Measurements from ENCODE around the gene CXCR5.

Gene CXCR5

DNA sequence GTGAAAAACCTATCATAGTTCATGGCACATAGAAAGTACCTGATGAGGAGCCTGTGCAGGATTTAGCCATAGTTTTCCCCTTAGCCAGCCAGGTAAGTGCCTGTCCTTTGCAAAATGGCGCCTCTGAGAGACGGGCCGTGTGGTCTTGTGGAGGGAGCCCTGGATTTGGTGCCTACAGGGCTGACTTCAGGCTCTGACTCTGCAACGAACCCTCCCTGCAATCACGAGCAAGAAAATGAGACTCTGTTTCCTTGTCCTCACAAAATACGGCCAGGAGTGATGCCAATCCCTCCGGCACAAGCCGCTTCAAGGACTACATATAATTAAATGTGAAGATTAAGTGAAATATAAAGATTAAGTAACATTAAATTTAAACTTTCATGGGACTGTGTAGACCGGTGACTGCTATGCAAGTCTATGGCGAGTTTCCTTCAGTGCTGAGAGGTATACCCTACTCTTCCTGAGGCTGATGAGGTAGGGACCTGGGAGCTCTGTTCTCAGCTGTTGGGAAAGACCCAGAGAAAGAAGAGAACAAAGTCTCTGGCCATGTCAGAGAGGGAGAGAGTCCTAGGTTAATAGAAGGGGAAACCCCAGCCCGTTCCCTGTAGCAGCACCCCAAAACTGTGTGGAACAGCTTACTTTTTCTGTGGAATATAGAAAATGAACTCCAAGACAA is 6.1 kb upstream of the CXCR5 start:
- no peak for DNase-seq

DNA sequence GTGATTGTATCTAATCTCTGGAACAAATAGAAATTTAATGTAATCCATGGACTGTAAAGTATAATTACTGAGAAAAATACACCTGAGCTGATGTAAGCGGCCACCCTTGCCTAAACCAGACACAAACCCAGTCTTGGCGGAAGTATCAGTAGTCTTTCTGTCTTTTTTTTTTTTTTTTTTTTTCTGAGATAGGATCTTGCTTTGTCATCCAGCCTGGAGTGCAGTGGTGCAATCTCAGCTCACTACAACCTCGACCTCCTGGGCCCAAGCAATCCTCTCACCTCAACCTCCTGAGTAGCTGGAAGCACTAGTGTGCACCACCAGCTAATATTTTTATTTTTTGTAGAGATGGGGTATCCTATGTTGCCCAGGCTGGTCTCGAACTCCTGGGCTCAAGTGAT is 5.5 kb upstream of the CXCR5 start:
- DNase-seq = no peak

DNA sequence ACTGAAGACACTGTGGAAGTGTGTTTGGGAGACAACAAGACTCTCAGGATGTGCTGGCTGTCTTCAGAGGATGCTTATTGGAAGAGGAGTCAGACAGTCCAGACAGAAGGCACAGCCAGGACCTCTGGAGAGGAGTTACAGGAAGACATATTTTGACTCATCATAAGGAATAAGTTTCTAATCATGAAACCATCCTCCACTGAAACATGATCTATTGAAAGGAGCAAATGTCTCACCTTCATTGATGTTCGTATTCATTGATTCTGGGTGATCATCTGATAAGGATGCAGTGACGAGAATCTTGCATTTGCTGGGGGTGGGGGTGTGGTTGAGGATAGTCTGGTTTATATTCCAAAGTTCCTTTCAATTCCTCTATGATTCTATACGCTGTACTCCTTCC is 2.5 kb upstream of the CXCR5 start:
- no peak for DNase-seq

DNA sequence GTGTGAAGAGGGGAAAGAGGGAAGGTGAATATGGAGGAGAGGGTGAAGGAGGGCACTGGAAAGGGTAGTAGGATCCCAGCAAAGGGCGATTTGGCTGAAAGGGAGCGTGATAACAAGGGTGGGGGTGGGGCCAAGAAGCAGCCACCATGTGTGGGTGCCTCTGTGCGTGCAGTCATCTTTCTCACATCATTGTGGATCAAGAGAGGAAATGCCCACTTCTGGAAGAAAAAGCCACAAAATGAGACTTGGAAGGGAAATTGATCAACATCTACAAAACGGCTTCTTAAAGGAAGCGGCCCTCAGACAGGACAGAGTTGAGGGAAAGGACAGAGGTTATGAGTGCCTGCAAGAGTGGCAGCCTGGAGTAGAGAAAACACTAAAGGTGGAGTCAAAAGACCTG is 1.2 kb upstream of the CXCR5 start:
- DNase-seq = no peak

GRCh38 chr11:118883004-118883367 is 706 bp upstream of the CXCR5 start:
- no peak for DNase-seq

DNA sequence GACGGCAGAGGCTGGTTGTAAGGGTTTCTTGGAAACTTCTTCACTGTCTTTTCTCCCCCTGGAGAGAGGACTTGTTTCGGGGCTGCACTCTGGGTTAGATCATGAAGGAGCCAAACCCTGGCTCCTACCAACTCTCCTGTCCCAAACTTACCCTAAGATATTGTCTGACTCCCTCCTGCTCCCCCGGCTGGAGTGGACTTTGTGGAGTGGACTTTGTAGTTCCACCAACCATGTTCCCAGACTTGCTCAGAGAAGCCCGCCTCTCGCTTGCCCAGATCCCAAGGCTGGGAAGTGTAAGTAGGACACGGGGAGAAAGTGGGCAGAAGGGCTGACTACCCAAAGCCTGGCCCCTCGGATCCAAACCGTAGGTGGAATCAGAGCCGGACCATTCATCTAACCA is 1.2 kb downstream of the CXCR5 start:
- no peak for DNase-seq

DNA sequence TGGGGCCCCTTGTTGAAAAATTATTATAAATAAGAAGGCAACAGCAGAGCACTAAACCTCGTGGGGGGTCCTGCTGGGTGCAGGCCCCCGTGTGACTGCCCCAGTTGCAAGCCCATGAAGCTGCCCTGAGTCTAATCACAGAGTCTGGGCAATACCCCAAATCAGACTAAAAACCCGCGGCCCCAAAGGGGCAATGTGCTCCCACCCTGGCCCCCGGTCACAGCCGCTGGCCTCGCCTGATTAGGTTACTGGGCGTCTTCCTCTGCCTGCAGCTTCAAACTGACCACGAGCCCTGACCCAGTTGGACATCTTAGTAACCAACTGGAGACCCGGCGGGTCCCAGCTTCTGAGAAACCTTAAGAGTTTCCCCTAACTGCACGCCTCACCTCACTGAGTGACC is 1.6 kb downstream of the CXCR5 start:
- DNase-seq = no peak

GRCh38 chr11:118885831-118886565 is 2.3 kb downstream of the CXCR5 start:
- DNase-seq = no peak

- DNase-seq = no peak
Observed at GRCh38 chr11:118886681-118887111, 3.0 kb downstream of the CXCR5 start.

GRCh38 chr11:118887206-118887605 is 3.5 kb downstream of the CXCR5 start:
- DNase-seq = no peak

DNA sequence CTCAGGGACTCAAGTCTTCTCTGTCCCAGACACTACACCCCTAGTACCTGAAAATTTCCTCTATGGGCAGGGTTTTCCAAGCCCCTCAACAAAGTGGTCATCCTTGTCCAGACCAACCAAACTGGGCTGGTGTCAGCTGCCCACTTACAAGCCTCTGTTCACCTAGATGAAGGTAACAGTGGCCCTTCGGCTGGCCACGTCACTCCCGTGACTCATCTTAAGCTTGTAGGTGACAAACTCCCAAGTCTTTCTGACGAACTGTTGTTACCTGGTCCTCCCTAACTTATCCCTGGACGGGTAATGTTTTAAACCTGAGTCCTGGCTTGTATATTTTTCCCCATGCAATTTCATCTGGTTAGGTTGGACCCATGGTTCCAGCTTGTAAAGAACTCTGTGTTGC is 4.7 kb downstream of the CXCR5 start:
- no peak for DNase-seq

- no peak for DNase-seq
Observed at GRCh38 chr11:118889797-118890196, 6.1 kb downstream of the CXCR5 start.

GRCh38 chr11:118892514-118892913 is 8.8 kb downstream of the CXCR5 start:
- no peak for DNase-seq

- no peak for DNase-seq
Observed at GRCh38 chr11:118892964-118893363, 9.3 kb downstream of the CXCR5 start.

GRCh38 chr11:118893662-118894061 is 10.0 kb downstream of the CXCR5 start:
- DNase-seq = no peak

DNA sequence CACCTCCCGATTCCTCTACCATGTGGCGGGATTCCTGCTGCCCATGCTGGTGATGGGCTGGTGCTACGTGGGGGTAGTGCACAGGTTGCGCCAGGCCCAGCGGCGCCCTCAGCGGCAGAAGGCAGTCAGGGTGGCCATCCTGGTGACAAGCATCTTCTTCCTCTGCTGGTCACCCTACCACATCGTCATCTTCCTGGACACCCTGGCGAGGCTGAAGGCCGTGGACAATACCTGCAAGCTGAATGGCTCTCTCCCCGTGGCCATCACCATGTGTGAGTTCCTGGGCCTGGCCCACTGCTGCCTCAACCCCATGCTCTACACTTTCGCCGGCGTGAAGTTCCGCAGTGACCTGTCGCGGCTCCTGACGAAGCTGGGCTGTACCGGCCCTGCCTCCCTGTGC is 10.5 kb downstream of the CXCR5 start:
- no peak for DNase-seq

GRCh38 chr11:118895093-118896039 is 11.7 kb downstream of the CXCR5 start:
- DNase-seq = no peak

DNA sequence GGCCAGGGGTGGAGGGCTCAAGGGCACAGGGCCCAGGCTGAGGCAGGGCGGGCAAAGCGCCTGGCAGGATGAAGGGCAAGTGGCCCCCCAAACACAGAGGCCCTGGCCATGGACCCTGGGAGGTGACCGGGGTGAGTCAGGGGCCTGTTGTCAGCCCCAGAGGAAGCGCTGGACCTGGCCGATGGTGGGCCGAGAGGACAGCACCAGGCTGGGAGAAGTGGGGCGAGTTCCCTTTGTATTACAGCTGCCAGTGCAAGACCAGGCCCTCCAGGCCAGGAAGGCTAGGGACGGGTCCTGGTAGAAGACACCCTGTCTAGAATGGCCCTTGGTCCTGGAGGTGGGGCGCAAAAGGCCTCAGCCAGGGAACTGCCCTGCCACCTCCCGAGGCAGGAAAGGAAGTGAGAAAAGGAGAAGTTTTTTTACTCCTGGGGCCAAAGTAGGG is 12.8 kb downstream of the CXCR5 start:
- DNase-seq = no peak

DNA sequence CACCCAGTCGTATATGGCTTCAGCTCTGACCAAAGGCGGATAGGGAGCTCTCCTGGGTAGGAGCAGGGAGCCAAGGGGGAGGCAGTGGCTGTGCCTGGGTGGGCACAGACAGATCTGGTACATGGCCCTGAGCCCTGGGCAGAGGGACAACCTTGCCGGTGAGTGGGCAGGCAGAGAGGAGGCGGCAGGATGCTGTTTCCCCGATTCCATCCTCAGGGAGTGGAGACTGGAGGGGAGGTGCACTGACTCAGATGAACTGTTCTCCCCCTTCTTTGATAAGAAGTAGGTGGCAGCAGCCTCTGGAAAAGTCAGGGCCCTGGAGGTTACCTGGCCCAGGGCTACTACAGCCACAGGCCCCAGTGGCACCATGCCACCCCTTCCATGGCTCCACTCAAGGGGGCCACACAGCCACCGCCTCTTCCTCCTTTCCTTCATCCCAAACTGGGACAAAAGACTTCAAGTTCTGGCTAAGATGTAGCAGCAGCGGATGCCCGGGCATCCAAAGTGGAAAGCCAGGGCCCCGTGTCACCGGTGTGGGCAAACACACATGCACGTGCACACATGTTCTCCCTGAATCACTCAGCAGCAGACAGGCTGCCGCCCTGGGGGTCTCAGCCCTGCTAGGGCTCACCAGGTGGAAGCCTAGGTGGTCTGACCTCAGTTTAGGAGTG is 13.4 kb downstream of the CXCR5 start:
- no peak for DNase-seq

DNA sequence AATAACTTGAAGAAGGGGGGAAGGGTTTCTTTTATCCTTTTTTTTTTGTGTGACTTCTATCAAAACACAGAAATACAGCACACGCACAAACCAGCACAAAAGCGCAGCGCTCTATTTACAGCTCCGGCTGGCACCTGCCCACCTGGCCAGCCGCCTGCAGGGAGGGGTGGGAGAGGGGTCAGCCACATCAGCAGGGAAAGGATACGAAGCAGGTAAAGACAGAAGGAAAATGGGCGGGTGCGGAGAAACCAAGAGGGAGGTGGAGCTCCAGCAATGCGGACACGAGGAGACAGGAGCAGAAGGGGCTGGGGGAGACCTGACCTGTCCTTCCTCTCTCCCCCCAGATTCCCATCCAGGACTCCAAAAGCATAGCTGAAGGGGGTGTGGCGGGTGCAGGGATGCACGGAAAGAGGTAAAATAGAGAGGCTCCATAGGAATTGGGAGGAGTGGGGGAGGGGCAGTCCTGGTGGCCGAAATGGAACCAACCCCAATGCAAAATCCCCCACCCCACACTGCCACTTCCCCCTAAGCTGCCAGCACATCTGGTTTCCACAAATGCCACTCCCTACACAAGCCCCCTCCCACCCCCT is 14.1 kb downstream of the CXCR5 start:
- DNase-seq = no peak

DNA sequence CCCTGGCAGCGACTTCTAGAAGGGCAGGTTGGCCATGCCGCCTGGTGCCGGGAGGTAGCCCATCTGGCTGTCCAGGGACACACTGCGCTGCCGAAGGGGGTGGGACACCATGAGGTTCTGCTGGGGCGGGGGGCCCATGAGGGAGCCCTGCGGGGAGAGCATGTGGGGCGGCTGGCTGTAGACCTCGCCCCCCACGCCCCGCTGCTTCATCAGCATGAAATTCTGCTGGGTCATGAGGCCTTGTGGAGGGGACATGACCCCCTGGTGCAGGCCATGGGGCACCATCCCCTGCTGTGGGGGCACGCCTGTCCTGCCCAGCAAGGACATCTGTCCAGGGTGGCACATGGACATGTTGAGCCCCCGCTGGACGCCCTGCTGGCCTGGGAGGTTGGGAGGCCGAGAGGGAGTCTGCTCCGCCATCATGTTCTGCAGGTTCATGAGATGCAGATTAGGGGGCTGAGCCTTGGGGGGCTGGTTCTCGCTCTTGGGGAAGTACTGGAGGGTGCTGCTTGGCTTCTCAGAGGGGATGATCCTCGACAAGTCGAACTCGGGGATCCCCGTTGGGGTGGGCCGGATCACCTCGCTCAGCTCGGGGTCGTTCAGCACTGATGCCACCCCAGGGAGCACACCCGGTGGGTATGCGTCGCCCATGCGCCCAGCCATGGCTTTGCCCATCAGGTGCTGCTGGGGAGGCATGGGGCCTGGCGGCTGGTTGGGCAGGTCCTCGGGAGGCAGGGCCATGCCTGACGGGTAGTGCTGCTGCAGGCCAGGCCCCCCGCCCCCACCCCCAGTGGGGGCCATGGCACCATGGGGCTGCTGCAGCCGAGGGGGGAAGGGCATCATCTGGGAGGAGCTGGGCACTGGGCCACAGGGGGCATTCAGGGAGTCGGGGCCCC is 15.0 kb downstream of the CXCR5 start:
- DNase-seq = no peak

GRCh38 chr11:118899296-118899688 is 15.6 kb downstream of the CXCR5 start:
- no peak for DNase-seq
